HG03196 (cell line): ENCODE measurements around the gene KRTAP2-1.
"Not testable (repeated sequence)": the region's sequence is repeated elsewhere in the genome, so short reads cannot be mapped to it uniquely, and the experiment has no call there.

Experiments
- ATAC-seq: cut with Tn5 transposase; IDR thresholded peaks from one replicate; pipeline ENCODE4 v1.9.1; 2021; ENCODE audit not compliant: unreplicated experiment

The KRTAP2-1 gene

DNA sequence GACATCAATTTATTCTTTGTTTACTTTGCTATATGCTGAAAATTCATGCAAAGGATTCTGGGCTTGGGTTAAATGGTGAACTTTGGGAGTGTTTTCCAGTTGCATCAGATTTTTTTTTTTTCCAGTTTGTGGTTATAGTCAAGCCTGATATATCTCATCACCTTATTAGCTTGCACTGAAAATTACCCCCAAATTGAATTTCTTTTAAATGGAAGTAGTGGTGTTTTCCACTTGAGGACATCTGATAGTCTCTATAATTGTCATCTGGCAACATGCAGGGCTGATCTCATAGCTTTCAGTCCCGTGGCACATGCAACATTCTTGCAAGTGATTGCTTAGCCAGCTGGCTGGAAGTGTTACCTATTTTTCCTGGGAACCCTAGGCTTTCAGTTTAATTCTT is 33.5 kb downstream of the KRTAP2-1 start:
- no peak for ATAC-seq

- ATAC-seq: no peak
Observed at GRCh38 chr17:41013181-41013580, 33.9 kb downstream of the KRTAP2-1 start.

- ATAC-seq: no peak
Observed at GRCh38 chr17:41012326-41013120, 34.6 kb downstream of the KRTAP2-1 start.

DNA sequence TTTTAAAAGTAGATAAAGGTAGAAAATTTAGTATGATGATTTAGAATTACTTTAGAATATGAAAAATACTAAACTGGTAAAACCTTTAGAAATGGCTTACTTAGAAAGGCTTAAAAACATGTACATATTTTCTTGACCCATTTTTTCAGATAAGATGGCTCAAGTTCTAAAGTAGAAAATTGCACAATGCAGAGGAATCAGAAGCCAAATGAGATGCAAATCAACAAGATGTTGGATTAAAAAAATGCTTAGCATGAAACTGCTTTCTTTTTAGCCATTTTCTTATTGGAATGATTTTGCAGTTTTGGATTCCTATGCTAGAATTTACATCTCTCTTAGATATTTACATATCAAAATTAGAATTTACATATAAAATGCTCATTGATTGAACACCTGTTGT is 36.7 kb downstream of the KRTAP2-1 start:
- no peak for ATAC-seq

GRCh38 chr17:41009936-41010335 is 37.2 kb downstream of the KRTAP2-1 start:
- no peak for ATAC-seq

DNA sequence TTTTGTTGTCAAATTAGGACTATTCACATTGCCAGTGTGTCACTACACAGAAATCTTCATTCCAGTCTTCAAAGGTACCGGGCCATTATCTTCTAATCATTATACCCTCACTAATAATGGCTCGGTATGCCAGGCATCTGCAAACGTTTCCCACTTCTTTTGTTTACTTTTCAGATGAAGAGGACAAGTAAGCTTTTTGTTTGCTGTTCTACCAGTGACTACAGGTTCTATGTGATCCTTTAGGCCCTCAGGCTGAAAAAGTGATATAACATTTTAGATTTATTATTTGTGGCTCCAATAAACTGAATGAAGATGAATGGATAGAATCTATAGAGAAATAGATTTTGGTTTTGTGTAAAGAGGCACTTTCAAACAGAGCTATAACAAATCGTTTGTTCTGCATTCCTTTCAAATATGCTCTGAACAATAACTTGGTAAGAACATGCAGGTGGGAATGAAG is 37.8 kb downstream of the KRTAP2-1 start:
- no peak for ATAC-seq

DNA sequence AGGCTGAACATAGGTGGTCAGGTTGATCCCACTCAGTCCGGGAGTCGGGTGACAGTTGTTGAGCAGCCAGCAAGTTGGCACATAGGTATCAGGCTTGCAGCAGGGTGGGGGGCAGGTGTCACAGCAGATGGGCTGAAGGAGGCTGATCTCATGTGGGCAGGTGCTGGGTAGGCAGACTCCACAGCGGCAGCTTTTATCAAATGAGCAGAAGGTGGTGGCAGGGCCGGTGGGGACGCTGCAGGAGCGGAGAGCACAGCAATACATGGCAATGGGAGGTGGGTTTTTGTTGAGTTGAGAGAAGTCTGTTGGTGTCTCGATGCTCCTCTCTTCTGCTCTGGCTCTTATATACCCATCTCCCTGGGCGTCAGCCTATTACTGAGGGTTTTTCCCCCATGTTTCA is 38.3 kb downstream of the KRTAP2-1 start, which contains the start of gene KRTAP3-1:
KRTAP3-1 (minus strand) TSS at position 318 of the 400 bp plus-strand sequence; CDS start at position 264, 54 bp downstream.
- no peak for ATAC-seq

DNA sequence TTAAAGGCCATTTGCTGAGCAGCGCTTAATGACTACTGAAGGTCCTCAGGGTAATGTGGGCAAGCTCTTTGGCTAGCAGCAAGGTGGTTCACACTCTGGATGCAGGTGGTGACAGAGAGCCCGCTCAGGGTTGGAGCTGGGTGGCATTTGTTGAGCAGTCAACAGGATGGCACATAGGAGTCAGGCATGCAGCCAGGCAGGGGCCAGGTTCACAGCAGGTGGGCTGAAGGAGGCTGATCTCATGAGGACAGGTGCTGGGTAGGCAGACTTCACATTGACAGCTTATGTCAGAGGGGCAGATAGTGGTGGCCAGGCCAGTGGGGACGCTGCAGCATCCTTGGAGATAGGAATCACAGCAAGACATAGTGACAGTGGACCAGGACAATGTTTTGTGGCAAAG is 42.7 kb downstream of the KRTAP2-1 start:
- ATAC-seq: no peak

GRCh38 chr17:41003926-41004325 is 43.2 kb downstream of the KRTAP2-1 start:
- ATAC-seq: no peak

DNA sequence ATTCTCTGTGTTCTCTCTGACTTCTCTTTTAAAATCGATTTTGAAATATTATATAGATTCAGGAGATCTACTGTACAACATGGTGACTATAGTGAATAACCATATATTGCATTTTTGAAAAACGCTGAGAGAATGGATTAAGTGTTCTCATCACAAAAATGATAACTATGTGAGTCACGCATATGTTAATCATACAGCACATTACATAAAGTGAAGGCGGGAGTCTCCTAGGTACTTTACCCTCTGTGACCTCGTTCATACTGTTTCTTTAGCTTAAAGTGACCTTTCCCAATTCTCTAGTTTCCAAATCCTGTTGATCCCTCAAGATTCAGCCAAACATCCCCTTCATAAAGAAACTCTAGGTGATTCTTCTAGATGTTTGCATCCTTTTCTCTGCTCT is 44.3 kb downstream of the KRTAP2-1 start:
- ATAC-seq: no peak

DNA sequence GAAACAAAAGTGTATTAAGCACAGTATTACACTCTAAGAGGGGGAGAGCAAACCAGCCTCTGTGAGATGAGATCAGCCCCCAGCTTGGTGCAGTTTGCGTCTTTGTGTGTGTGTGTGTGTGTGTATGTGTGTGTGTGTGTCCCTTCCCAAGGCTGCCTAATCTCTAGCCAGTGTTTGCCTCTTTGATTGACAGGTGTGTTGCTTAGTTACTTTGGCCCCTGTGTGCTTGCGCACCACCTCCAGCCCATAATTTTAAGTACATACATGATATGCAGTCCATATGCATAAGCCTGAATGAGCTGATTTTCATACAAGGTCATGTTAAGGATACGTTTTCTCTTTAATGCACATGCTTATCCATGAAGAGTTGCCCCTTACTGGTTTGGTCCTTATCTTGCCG is 45.3 kb downstream of the KRTAP2-1 start:
- no peak for ATAC-seq

DNA sequence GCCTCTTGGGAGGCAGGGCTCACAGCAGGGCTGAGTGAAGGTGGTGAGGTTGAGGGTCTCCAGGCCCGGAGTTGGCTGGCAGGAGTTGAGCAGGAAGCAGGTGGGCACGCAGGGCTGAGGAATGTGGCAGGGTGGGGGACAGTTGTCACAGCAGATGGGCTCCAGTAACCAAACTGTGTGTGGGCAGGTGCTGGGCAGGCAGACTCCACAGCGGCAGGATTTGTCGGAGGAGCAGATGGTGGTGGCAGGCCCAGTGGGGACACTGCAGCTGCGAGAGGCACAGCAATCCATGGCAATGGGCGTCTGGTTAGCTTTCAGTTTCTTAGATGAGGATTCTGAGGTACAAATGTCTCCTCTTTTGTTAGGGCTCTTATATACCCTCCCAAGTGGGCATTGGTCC is 47.6 kb downstream of the KRTAP2-1 start, which contains the start of gene KRTAP3-2:
KRTAP3-2 (minus strand) TSS at position 344 of the 400 bp plus-strand sequence; CDS start at position 291, 53 bp downstream.
- ATAC-seq: not testable (repeated sequence)

- no peak for ATAC-seq
Observed at GRCh38 chr17:40997361-40997760, 49.8 kb downstream of the KRTAP2-1 start.

- no peak for ATAC-seq
Observed at GRCh38 chr17:40996829-40997228, 50.3 kb downstream of the KRTAP2-1 start.
